Tibial nerve (tissue), 4 donors: Measurements from ENCODE around the gene TPRG1L. TPM values are rescaled to one million over a fixed set of nuclear protein-coding genes. Genes with fewer than 3 reads are reported as not detected.

Source experiments
- DNase-seq, 2 donors: peaks; one replicate each; pipeline ENCODE4 v3.0.0-alpha.2; 2019; ENCODE audit warnings: low spot score in 2 of 2
- H3K27ac ChIP-seq, 4 donors: fragments of 200-600 bp; sonication (generic) in 3 of 4; one replicate each; pipeline ENCODE4 v1.5.1; 2017 to 2019; ENCODE audit warnings: mild to moderate bottlenecking in 1 of 4
- H3K27me3 ChIP-seq, 2 donors: fragments of 200-600 bp; sonication (generic) in 1 of 2; one replicate each; pipeline versions ENCODE4 v1.5.1 to v1.6.0; 2017 to 2019
- H3K36me3 ChIP-seq, 3 donors: fragments of 200-600 bp; sonication (generic); one replicate each; pipeline ENCODE4 v1.5.1; 2018 to 2019
- H3K4me1 ChIP-seq, 4 donors: fragments of 200-600 bp; sonication (generic) in 3 of 4; one replicate each; pipeline ENCODE4 v1.5.1; 2017 to 2019
- H3K4me3 ChIP-seq, 4 donors: fragments of 200-600 bp; sonication (generic) in 3 of 4; one replicate each; pipeline ENCODE4 v1.5.1; 2017 to 2019; ENCODE audit warnings: mild to moderate bottlenecking in 1 of 4, moderate library complexity in 1 of 4
- H3K9me3 ChIP-seq, 4 donors: fragments of 200-600 bp; sonication (generic) in 3 of 4; one replicate each; pipeline ENCODE4 v1.5.1; 2017 to 2019
- CTCF ChIP-seq, 5 experiments: fragments of 200-600 bp in 3 of 5; fragments of 450-650 bp in 2 of 5; sonication (generic) in 3 of 5; IDR thresholded peaks; one replicate each; pipeline ENCODE4 v1.5.1; 2016 to 2019; ENCODE audit warnings: antibody characterized with exemption in 5 of 5, mild to moderate bottlenecking in 3 of 5, moderate library complexity in 2 of 5
- EP300 ChIP-seq, 2 donors: sonication (generic); formaldehyde crosslinking; IDR thresholded peaks; one replicate each; pipeline ENCODE4 v1.6.1; 2017; ENCODE audit warnings: antibody characterized with exemption in 2 of 2, mild to moderate bottlenecking in 1 of 2
- POLR2A ChIP-seq, 2 donors: fragments of 450-650 bp; IDR thresholded peaks; one replicate each; pipeline ENCODE4 v1.6.1; 2017; ENCODE audit warnings: antibody characterized with exemption in 2 of 2, mild to moderate bottlenecking in 2 of 2, moderate library complexity in 2 of 2
- WGBS, 2 donors: methylation state at CpG; one replicate each; pipeline ENCODE4 v1.1.5; 2018; 5-methylcytosine and 5-hydroxymethylcytosine counted together
- total RNA-seq, 4 donors: library from RNA; depleted of rRNA; stranded (reverse); fragments of >200 nt; gene quantifications; one replicate each; pipeline ENCODE4 v1.1.0, GENCODE V29; 2016

The TPRG1L gene
- total RNA-seq, 4 donors from 2014 or later, result 26.7 to 39.8 (median 34.7) TPM

- Histone ChIP-seq H3K27ac (no peak overlapping the region), H3K4me1 (peaks cover 0 to 2% (median 0%) of the 10 kb centered on the region in 4 donors), H3K27me3 (no peaks in the 10 kb centered on the region), H3K4me3 (no peak overlapping the region), H3K9me3 (no peaks in the 10 kb centered on the region), H3K36me3 (no peaks in the 10 kb centered on the region)
- WGBS, 2 donors, result 55 to 69% methylated on average over 24 to 26 of the region's 27 CpGs
- TF ChIP-seq CTCF (IDR thresholded peaks at IDR 0.05), result no peak
- TF ChIP-seq POLR2A (IDR thresholded peaks at IDR 0.05), result no peak
- TF ChIP-seq EP300 (IDR thresholded peaks at IDR 0.05), result no peak
- DNase-seq, result no peak
Observed at GRCh38 chr1:3590139-3590763, 34.6 kb upstream of the TPRG1L start.

- no peaks in the 10 kb centered on the region for H3K9me3 ChIP-seq
- no peak overlapping the region for H3K27ac ChIP-seq
- peaks cover 0 to 4% (median 0%) of the 10 kb centered on the region in 4 donors for H3K4me1 ChIP-seq
- 83 to 91% methylated on average over 25 to 28 of the region's 33 CpGs for WGBS, 2 donors
- H3K27me3 ChIP-seq, result no peaks in the 10 kb centered on the region
- DNase-seq, result no peak
- H3K36me3 ChIP-seq, result no peaks in the 10 kb centered on the region
- no peak overlapping the region for H3K4me3 ChIP-seq
- TF ChIP-seq POLR2A (IDR thresholded peaks at IDR 0.05) (no peak), EP300 (IDR thresholded peaks at IDR 0.05) (no peak), CTCF (IDR thresholded peaks at IDR 0.05) (no peak)
Observed at GRCh38 chr1:3590951-3591865, 33.6 kb upstream of the TPRG1L start.

GRCh38 chr1:3593334-3593733 lies 31.5 kb upstream of the TPRG1L start:
- Histone ChIP-seq H3K27ac (no peak overlapping the region), H3K36me3 (no peaks in the 10 kb centered on the region), H3K9me3 (no peaks in the 10 kb centered on the region), H3K4me3 (no peak overlapping the region), H3K4me1 (peaks cover 0 to 21% (median 13%) of the 10 kb centered on the region in 4 donors), H3K27me3 (no peaks in the 10 kb centered on the region)
- TF ChIP-seq POLR2A (IDR thresholded peaks at IDR 0.05) (no peak), EP300 (IDR thresholded peaks at IDR 0.05) (no peak), CTCF (IDR thresholded peaks at IDR 0.05) (no peak)
- DNase-seq, result no peak
- WGBS, 2 donors, result 72 to 75% methylated on average over 14 of the region's 17 CpGs

GRCh38 chr1:3593745-3594144 lies 31.1 kb upstream of the TPRG1L start:
- Histone ChIP-seq H3K36me3 (no peaks in the 10 kb centered on the region), H3K4me1 (peaks cover 0 to 25% (median 17%) of the 10 kb centered on the region in 4 donors), H3K9me3 (no peaks in the 10 kb centered on the region), H3K4me3 (no peak overlapping the region), H3K27ac (no peak overlapping the region), H3K27me3 (no peaks in the 10 kb centered on the region)
- DNase-seq, result no peak
- WGBS, 2 donors, result 67 to 71% methylated on average over 10 of the region's 10 CpGs
- no peak for TF ChIP-seq EP300 (IDR thresholded peaks at IDR 0.05)
- TF ChIP-seq POLR2A (IDR thresholded peaks at IDR 0.05), result no peak
- no peak for TF ChIP-seq CTCF (IDR thresholded peaks at IDR 0.05)
